NCI-H69 (cell line): ENCODE results near the gene SFMBT1.
A peak's percentile ranks its signal among the peaks of the same experiment; 100 is the strongest.
"Not testable (repeated sequence)": the region's sequence is repeated elsewhere in the genome, so short reads cannot be mapped to it uniquely, and the experiment has no call there.

ENCODE experiments used
- DNase-seq: peaks from one replicate; lab custom pipeline; 2025; lab: John Stamatoyannopoulos, UW

Gene SFMBT1

DNA sequence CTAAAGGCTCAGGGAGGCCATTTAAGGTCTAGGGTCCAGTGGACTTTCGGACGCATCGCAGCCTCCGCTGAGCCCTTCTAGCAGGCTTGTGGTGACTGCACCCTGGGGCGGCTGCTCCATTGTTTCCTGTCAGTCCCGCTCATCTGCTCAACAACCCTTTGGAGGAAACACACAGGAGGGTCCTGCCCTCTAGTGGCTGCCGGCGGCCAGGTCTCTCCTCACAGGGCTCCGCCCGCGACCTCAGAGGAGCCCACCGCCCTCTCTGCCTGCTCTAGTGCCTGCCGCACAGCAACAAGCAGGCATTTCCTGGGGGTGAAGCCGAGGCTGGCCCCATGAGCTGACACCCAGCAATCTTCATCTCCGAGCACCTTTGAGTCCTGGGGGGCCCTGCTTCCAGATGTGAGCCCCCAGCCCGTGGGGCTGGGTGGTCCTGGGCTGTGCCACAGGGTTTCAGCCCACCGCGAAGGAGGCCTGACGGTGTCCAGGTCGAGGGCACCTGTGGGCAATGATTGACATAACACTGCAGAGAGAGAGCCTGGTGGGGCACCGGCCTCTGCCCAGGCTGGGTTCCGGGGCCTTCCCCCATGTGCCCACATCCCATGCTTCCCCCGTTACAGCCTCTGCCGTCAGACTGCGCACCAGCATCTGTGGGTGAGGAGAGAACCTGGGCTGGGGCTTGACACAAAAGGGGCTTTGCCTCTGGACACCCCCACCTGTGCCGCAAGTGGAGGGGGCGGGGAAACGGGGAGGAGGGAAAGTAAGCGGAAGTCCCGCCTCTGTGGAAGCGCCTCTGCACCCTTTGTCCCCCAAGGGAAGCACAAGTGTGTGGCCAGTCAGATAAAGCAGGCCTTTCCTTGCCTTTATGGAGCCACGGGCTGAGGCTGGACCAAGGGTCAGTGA, 27.0 kb upstream of the SFMBT1 start:
- DNase-seq, result peak; percentile 82

DNA sequence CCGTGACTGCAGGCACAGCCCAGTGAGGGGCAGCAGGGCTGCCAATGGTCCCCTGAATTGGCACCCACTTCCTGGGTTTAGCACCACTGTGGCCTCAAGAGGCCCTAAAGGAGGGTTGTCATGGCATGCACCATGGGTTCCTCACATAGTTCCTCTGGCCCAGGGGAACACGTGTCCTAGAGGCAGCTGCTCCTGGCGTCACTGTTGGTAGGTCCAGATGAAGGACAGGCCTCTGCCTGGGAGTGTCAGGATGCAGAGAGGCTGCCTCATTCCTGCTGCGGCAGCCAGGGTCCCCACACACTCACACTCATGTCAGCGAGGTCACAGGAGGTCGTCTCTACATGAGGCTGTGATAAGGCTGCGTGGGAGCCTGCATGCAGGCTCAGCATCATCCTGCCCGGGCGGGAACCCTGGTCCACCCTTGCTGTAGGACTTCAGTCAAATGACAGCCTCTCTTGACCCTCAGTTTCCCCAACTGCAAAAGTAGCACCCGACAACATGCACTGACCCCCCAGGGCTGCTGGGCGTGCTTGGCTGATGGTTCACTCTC, 26.1 kb upstream of the SFMBT1 start:
- no peak for DNase-seq

DNA sequence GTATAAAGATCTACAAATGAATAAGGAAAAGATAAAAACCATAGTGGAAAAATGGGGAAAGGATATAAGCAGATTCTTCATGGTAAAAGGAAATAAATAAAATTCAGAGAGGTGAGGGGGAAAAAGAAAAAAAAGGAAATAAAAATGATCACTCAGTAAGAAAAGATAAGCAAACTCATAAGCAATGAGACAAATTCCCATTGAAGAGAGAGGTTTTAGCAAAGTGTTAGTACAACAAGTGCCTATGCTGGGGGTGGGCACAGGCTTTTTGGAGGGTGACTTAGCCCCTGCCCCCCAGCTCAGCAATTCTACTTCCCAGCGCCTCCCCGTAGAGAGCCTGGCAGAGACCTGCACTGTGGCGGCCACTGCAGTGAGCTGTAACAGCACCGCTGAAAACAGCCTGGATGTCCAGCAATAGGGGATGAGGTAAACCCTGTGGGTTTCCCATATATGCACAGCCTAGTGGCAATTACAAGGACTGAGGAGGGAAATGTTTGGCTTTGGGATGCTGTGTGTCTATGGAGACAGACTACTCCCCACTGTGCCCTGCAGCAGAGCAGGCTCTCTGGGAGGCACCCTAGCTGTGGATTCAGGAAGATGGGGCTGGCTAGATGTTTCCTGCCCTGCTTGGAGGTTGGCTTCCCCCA, 23.7 kb upstream of the SFMBT1 start:
- peak; percentile 84 for DNase-seq

GRCh38 chr3:53068176-53068575, 22.3 kb upstream of the SFMBT1 start:
- DNase-seq, result no peak

GRCh38 chr3:53067567-53067966, 21.7 kb upstream of the SFMBT1 start:
- DNase-seq, result peak; percentile 39

GRCh38 chr3:53065841-53066480, 20.1 kb upstream of the SFMBT1 start:
- DNase-seq, result peak; percentile 89

DNA sequence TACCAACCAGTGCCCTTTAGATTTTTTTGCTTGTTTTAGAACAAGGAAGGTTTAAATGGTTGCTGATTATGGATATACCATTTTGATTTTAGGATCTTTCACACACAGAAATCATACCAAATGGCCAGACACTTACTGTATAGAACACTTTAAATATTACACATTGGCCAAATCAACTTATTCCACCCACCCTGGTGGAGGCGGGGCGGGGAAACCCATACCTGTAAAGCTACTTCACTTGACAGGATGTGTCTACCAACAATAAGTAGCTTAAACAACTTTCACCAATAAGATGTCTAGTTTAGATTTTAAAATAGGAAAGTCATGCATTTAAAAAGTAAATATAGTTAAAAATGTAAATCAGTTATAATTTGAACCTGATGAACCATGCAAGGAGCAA, 17.0 kb upstream of the SFMBT1 start:
- no peak for DNase-seq

DNA sequence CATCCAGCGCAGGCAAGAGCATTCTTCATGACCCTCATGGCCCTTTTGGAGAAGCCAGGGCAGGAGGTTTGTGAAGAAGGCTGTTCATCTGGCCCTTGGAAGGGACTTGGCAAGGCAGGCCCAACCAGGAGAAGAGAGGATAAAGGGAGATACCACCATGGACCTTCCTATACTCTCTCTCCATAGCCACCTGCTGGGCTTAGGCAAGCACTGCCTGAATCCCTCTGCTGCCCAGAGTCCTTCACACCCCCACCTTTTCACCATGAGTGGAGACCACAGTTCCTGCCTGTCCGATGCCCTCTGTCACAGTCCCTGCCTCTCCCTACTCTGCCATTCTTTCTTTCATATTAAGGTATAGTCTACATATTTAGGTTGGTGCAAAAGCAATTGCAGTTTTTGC, 10.6 kb upstream of the SFMBT1 start:
- DNase-seq, result no peak

- not testable (repeated sequence) for DNase-seq
Observed at GRCh38 chr3:53054233-53054632, 8.4 kb upstream of the SFMBT1 start.

- DNase-seq, result peak; percentile 24
Observed at GRCh38 chr3:53051929-53052328, 6.1 kb upstream of the SFMBT1 start.

- DNase-seq, result no peak
Observed at GRCh38 chr3:53049987-53050386, 4.1 kb upstream of the SFMBT1 start.

GRCh38 chr3:53046171-53047170, 598 bp upstream of the SFMBT1 start:
- peak; percentile 49 for DNase-seq

- DNase-seq, result peak; percentile 75
Observed at GRCh38 chr3:53044711-53045517, 959 bp downstream of the SFMBT1 start.

DNA sequence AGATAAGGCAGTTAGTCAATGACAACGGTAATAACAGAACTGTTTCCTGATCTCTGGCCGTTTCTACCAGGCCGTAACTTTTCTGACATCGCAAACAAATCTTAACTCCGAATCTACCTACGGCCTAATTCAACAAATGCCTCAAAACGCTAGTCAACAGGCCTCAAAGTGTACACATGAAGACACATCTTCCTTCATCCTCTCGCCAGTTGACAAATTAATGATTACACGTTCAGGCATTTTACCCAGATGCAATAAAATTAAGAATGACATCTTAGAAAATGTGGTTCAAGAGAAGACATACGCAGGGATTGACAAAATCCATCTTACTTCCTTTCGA, 1.5 kb downstream of the SFMBT1 start:
- DNase-seq, result no peak

- DNase-seq, result no peak
Observed at GRCh38 chr3:53043738-53044137, 2.1 kb downstream of the SFMBT1 start.

- no peak for DNase-seq
Observed at GRCh38 chr3:53042651-53043050, 3.2 kb downstream of the SFMBT1 start.

- DNase-seq, result no peak
Observed at GRCh38 chr3:53040351-53040820, 5.5 kb downstream of the SFMBT1 start.

GRCh38 chr3:53039376-53039752, 6.5 kb downstream of the SFMBT1 start:
- no peak for DNase-seq

DNA sequence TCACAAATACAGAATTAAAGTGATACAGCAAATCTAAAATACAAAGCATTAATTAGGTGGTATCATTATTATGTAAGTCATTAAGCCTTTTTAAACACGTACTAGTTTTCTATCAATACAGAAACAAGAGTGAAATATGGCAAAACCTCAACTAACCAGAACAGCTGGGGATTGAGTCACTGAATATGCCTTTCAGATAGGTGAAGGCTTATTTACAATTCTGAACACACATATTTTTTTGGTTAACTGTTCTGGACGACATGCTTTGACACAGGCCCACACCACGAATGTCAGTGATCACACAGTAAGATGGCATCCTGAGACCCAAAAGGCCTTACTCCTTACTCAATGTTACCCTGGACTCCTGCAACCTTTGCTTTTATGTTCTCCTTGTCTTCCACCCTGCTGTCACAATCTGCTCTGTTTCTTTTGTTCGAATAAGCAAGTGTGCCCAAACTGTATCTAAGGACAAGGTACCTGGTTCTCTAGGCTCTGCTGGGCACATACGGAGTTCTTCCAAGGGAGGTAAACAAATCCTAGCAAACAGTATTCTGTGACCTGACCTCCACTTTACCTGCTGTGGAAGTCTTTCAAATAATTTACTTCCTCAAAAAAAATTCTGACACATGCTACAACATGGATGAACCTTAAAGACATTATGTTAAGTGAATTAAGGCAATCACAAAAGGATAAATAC, 7.0 kb downstream of the SFMBT1 start:
- peak; percentile 17 for DNase-seq
